ENCODE results near the gene PTPRD. TPM values are rescaled to one million over a fixed set of nuclear protein-coding genes. Genes with fewer than 3 reads are reported as not detected.

The PTPRD gene
- total and polyA plus RNA-seq, 2 donors (not counting 1 experiment from before 2014, with no cell fraction given), result not detected

DNA sequence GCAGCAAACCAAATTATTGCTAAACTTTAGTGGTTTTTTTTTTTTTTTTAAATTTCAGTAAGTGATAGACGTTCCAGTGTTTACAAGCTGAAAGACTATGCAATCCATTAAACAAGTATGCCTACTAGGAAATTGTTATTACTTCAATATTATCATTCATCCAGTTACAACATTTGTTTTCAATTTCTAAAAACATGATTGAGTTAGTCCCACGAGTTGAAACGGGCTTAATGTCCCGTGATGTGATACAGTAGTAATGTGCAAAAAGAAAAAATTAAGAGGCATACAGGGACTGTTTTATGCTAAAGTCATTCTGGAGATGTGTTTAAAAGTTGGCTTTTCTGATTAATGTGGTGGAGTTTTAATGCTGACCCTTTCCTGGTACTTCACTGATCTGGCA, 2262.9 kb downstream of the PTPRD start:
- Mint-ChIP-seq H3K4me1 (no peaks in the 10 kb centered on the region), H3K27ac (no peak overlapping the region), H3K9me3 (ENCODE audit: insufficient read depth) (no peaks in the 10 kb centered on the region), H3K27me3 (no peaks in the 10 kb centered on the region), H3K4me3 (no peak overlapping the region)
- Histone ChIP-seq H3K27ac (ENCODE audit: low read length in 2 of 2) (no peak overlapping the region), H3K9ac (ENCODE audit: low read length) (no peak overlapping the region), H2AFZ (ENCODE audit: insufficient read depth, low read depth, low read length, poor library complexity, severe bottlenecking) (no peak overlapping the region), H3K27me3 (replicated peaks in 1 of 4; ENCODE audit: control extremely low read depth in 1 of 4, control insufficient read depth in 3 of 4, insufficient read depth in 4 of 4, low read length in 3 of 4) (no peaks in the 10 kb centered on the region), H3K36me3 (replicated peaks in 1 of 2; ENCODE audit: control extremely low read depth in 1 of 2, control insufficient read depth in 1 of 2, extremely low read depth in 1 of 2, insufficient read depth in 2 of 2, low read length in 1 of 2) (no peaks in the 10 kb centered on the region), H3K9me3 (ENCODE audit: control extremely low read depth in 1 of 3, control insufficient read depth in 2 of 3, insufficient read depth in 1 of 3, low read length in 2 of 3) (no peaks in the 10 kb centered on the region), H3K4me2 (replicated peaks; ENCODE audit: low read depth, low read length, poor library complexity, severe bottlenecking) (no peak overlapping the region), H3K79me2 (ENCODE audit: control insufficient read depth, insufficient read depth, low read length) (no peaks in the 10 kb centered on the region), H3K4me1 (ENCODE audit: control insufficient read depth in 2 of 2, insufficient read depth in 2 of 2, low read length in 2 of 2) (no peaks in the 10 kb centered on the region), H4K20me1 (ENCODE audit: control insufficient read depth, insufficient read depth, low read length, poor library complexity, severe bottlenecking) (no peaks in the 10 kb centered on the region), H3K4me3 (ENCODE audit: control extremely low read depth in 1 of 5, extremely low read depth in 1 of 5, insufficient read depth in 1 of 5, low read depth in 2 of 5, low read length in 4 of 5) (no peak overlapping the region)
- DNase-seq (no peak), ATAC-seq (ENCODE audit: low read depth) (no peak)
- intact Hi-C loops (cut with micrococcal nuclease), result no loop called here
- TF ChIP-seq CTCF (IDR thresholded peaks at IDR 0.05) (no peak), EZH2 (IDR thresholded peaks at IDR 0.05; ENCODE audit: borderline replicate concordance, insufficient read depth, low read depth, low read length, poor library complexity, severe bottlenecking) (no peak)
- ChIA-PET POLR2A (no interaction called here), CTCF (no interaction called here)
- 95% methylated on average over 2 of the region's 4 CpGs for WGBS (ENCODE audit: insufficient coverage)

DNA sequence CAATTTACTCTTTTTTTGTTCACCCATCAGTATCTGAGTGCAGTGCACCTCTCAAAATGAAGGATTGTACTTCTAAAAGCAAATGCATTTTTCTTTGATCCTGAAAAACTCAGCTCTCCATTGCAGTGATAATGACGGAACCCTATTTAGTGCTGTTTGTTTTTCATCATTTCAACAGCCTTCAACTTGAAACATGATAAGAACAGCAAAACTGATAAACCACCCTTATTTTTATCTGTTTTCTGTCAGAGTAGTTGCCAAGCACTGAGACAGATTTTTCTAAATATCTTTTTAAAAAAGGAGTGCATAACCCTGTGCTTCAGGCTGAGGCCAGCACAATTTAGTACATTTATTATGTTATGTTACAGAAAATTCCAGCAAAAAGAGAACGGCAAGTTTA, 2263.4 kb downstream of the PTPRD start:
- no peaks in the 10 kb centered on the region for H3K4me1 ChIP-seq (ENCODE audit: control insufficient read depth in 2 of 2, insufficient read depth in 2 of 2, low read length in 2 of 2)
- H3K36me3 ChIP-seq (replicated peaks in 1 of 2; ENCODE audit: control extremely low read depth in 1 of 2, control insufficient read depth in 1 of 2, extremely low read depth in 1 of 2, insufficient read depth in 2 of 2, low read length in 1 of 2), result no peaks in the 10 kb centered on the region
- no peak for DNase-seq
- WGBS (ENCODE audit: insufficient coverage), result no CpG with 5 or more reads among the region's 2 CpGs
- no peaks in the 10 kb centered on the region for H3K27me3 ChIP-seq (replicated peaks in 1 of 4; ENCODE audit: control extremely low read depth in 1 of 4, control insufficient read depth in 3 of 4, insufficient read depth in 4 of 4, low read length in 3 of 4)
- Mint-ChIP-seq H3K27ac (no peak overlapping the region), H3K27me3 (no peaks in the 10 kb centered on the region), H3K4me3 (no peak overlapping the region), H3K4me1 (no peaks in the 10 kb centered on the region), H3K9me3 (ENCODE audit: insufficient read depth) (no peaks in the 10 kb centered on the region)
- no peak overlapping the region for H3K4me3 ChIP-seq (ENCODE audit: control extremely low read depth in 1 of 5, extremely low read depth in 1 of 5, insufficient read depth in 1 of 5, low read depth in 2 of 5, low read length in 4 of 5)
- no peaks in the 10 kb centered on the region for H3K79me2 ChIP-seq (ENCODE audit: control insufficient read depth, insufficient read depth, low read length)
- H3K9me3 ChIP-seq (ENCODE audit: control extremely low read depth in 1 of 3, control insufficient read depth in 2 of 3, insufficient read depth in 1 of 3, low read length in 2 of 3), result no peaks in the 10 kb centered on the region
- intact Hi-C loops (cut with micrococcal nuclease), result no loop called here
- no peak for ATAC-seq (ENCODE audit: low read depth)
- no peak for TF ChIP-seq CTCF (IDR thresholded peaks at IDR 0.05)
- no peaks in the 10 kb centered on the region for H4K20me1 ChIP-seq (ENCODE audit: control insufficient read depth, insufficient read depth, low read length, poor library complexity, severe bottlenecking)
- H3K27ac ChIP-seq (ENCODE audit: low read length in 2 of 2), result no peak overlapping the region
- ChIA-PET CTCF (no interaction called here), POLR2A (no interaction called here)
- H3K9ac ChIP-seq (ENCODE audit: low read length), result no peak overlapping the region
- no peak overlapping the region for H3K4me2 ChIP-seq (replicated peaks; ENCODE audit: low read depth, low read length, poor library complexity, severe bottlenecking)
- H2AFZ ChIP-seq (ENCODE audit: insufficient read depth, low read depth, low read length, poor library complexity, severe bottlenecking), result no peak overlapping the region

All from B cell (primary cell).